Measurements from ENCODE around the gene RHEB.

DNA sequence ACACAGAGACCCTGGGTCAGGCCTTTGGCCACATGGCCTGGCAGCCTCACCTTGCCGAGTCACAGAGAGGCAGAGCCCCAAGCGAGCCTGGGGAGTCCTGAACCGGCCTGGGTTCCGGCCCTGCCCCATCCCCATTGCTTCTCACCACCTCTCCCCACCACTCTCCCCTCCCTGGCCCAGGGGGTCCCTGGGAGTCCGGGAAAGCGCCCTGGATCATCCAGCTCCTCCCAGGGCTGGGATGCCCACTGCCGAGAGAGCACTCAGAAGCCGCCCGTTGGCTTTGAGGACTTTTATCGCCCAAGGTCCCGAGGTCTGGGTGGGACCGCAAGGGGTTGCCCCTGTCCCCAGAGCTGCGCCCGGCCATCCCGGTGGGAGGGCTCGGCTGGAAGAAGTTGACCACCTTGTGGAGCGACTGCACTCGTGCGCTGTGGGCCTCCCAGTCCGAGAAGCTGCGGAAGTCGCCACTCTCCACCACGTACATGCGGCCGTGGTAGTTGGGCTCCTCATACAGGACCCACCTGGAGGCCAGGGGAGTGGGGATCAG lies 87.9 kb downstream of the RHEB start:
- no peak for TF ChIP-seq GATA2 (IDR thresholded peaks at IDR 0.05; ENCODE audit: low read depth, low read length)
- no peak for TF ChIP-seq GATA3 (IDR thresholded peaks at IDR 0.05; ENCODE audit: low read depth, low read length)
